ENCODE measurements around the gene C2orf74. TPM values are rescaled to one million over a fixed set of nuclear protein-coding genes. Genes with fewer than 3 reads are reported as not detected.

Gene C2orf74
- total and polyA plus RNA-seq, 2 experiments from 2014 or later = 5.7 to 21.5 TPM

- Histone ChIP-seq H3K4me1 (ENCODE audit: insufficient read depth) (no peaks in the 10 kb centered on the region), H2AFZ (no peak overlapping the region), H3F3A (replicated peaks; ENCODE audit: low read depth) (no peaks in the 10 kb centered on the region), H3K27ac (ENCODE audit: low read depth) (no peak overlapping the region; the same call in 1 of the 2 replicates), H3K27me3 (ENCODE audit: insufficient read depth) (no peaks in the 10 kb centered on the region), H3K79me2 (replicated peaks; ENCODE audit: insufficient read depth) (no peaks in the 10 kb centered on the region), H3K9me2 (ENCODE audit: insufficient read depth) (no peaks in the 10 kb centered on the region), H3K4me3 (no peak overlapping the region), H3K4me2 (no peak overlapping the region), H3K36me3 (ENCODE audit: insufficient read depth) (peaks cover 11% of the 10 kb centered on the region), H4K20me1 (replicated peaks; ENCODE audit: insufficient read depth) (no peaks in the 10 kb centered on the region)
- H3K4me3 Mint-ChIP-seq = no peak overlapping the region
- no peak overlapping the region for H3K27ac Mint-ChIP-seq
- no peak for DNase-seq (ENCODE audit: low spot score)
- H3K36me3 Mint-ChIP-seq (ENCODE audit: low read depth) = peaks cover 33% of the 10 kb centered on the region
- H3K4me1 Mint-ChIP-seq = no peaks in the 10 kb centered on the region
- H3K9me3 Mint-ChIP-seq = no peaks in the 10 kb centered on the region
- no peak for ATAC-seq
- TF ChIP-seq POLR2AphosphoS5 (IDR thresholded peaks at IDR 0.05; ENCODE audit: low read depth) (no peak), CTCF (conservative IDR thresholded peaks at IDR 0.05; ENCODE audit: low read depth in 2 of 2) (no peak), ZNF331 (CRISPR knock-in tag; IDR thresholded peaks at IDR 0.05; ENCODE audit: low read depth) (no peak), EZH2phosphoT487 (IDR thresholded peaks at IDR 0.05; ENCODE audit: unreplicated experiment) (no peak), JUNB (IDR thresholded peaks at IDR 0.05; ENCODE audit: unreplicated experiment) (no peak), ZNF114 (CRISPR knock-in tag; IDR thresholded peaks at IDR 0.05) (no peak), EZH2 (IDR thresholded peaks at IDR 0.05; ENCODE audit: low read depth, unreplicated experiment) (no peak), REST (IDR thresholded peaks at IDR 0.05; ENCODE audit: unreplicated experiment) (no peak), STAT1 (IDR thresholded peaks at IDR 0.05; ENCODE audit: unreplicated experiment) (no peak), NANOG (IDR thresholded peaks at IDR 0.05; ENCODE audit: borderline replicate concordance) (no peak), ETS1 (IDR thresholded peaks at IDR 0.05) (no peak), CREB1 (CRISPR knock-in tag; IDR thresholded peaks at IDR 0.05; ENCODE audit: low read depth) (no peak)
- TF ChIP-seq, protein P1, sequence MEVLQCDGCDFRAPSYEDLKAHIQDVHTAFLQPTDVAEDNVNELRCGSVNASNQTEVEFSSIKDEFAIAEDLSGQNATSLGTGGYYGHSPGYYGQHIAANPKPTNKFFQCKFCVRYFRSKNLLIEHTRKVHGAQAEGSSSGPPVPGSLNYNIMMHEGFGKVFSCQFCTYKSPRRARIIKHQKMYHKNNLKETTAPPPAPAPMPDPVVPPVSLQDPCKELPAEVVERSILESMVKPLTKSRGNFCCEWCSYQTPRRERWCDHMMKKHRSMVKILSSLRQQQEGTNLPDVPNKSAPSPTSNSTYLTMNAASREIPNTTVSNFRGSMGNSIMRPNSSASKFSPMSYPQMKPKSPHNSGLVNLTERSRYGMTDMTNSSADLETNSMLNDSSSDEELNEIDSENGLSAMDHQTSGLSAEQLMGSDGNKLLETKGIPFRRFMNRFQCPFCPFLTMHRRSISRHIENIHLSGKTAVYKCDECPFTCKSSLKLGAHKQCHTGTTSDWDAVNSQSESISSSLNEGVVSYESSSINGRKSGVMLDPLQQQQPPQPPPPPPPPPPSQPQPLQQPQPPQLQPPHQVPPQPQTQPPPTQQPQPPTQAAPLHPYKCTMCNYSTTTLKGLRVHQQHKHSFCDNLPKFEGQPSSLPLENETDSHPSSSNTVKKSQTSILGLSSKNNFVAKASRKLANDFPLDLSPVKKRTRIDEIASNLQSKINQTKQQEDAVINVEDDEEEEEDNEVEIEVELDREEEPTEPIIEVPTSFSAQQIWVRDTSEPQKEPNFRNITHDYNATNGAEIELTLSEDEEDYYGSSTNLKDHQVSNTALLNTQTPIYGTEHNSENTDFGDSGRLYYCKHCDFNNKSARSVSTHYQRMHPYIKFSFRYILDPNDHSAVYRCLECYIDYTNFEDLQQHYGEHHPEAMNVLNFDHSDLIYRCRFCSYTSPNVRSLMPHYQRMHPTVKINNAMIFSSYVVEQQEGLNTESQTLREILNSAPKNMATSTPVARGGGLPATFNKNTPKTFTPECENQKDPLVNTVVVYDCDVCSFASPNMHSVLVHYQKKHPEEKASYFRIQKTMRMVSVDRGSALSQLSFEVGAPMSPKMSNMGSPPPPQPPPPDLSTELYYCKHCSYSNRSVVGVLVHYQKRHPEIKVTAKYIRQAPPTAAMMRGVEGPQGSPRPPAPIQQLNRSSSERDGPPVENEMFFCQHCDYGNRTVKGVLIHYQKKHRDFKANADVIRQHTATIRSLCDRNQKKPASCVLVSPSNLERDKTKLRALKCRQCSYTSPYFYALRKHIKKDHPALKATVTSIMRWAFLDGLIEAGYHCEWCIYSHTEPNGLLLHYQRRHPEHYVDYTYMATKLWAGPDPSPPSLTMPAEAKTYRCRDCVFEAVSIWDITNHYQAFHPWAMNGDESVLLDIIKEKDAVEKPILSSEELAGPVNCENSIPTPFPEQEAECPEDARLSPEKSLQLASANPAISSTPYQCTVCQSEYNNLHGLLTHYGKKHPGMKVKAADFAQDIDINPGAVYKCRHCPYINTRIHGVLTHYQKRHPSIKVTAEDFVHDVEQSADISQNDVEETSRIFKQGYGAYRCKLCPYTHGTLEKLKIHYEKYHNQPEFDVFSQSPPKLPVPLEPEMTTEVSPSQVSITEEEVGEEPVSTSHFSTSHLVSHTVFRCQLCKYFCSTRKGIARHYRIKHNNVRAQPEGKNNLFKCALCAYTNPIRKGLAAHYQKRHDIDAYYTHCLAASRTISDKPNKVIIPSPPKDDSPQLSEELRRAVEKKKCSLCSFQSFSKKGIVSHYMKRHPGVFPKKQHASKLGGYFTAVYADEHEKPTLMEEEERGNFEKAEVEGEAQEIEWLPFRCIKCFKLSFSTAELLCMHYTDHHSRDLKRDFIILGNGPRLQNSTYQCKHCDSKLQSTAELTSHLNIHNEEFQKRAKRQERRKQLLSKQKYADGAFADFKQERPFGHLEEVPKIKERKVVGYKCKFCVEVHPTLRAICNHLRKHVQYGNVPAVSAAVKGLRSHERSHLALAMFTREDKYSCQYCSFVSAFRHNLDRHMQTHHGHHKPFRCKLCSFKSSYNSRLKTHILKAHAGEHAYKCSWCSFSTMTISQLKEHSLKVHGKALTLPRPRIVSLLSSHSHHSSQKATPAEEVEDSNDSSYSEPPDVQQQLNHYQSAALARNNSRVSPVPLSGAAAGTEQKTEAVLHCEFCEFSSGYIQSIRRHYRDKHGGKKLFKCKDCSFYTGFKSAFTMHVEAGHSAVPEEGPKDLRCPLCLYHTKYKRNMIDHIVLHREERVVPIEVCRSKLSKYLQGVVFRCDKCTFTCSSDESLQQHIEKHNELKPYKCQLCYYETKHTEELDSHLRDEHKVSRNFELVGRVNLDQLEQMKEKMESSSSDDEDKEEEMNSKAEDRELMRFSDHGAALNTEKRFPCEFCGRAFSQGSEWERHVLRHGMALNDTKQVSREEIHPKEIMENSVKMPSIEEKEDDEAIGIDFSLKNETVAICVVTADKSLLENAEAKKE (CRISPR knock-in tag; IDR thresholded peaks at IDR 0.05) = no peak
- peaks cover 1% of the 10 kb centered on the region for H3K27me3 Mint-ChIP-seq (ENCODE audit: insufficient read depth, low read depth, poor library complexity)
Observed at GRCh38 chr2:61210332-61210981, 48.5 kb downstream of the C2orf74 start.

Data from GM23338 (cell line).